ENCODE measurements around the gene HCFC1.

Gene HCFC1

DNA sequence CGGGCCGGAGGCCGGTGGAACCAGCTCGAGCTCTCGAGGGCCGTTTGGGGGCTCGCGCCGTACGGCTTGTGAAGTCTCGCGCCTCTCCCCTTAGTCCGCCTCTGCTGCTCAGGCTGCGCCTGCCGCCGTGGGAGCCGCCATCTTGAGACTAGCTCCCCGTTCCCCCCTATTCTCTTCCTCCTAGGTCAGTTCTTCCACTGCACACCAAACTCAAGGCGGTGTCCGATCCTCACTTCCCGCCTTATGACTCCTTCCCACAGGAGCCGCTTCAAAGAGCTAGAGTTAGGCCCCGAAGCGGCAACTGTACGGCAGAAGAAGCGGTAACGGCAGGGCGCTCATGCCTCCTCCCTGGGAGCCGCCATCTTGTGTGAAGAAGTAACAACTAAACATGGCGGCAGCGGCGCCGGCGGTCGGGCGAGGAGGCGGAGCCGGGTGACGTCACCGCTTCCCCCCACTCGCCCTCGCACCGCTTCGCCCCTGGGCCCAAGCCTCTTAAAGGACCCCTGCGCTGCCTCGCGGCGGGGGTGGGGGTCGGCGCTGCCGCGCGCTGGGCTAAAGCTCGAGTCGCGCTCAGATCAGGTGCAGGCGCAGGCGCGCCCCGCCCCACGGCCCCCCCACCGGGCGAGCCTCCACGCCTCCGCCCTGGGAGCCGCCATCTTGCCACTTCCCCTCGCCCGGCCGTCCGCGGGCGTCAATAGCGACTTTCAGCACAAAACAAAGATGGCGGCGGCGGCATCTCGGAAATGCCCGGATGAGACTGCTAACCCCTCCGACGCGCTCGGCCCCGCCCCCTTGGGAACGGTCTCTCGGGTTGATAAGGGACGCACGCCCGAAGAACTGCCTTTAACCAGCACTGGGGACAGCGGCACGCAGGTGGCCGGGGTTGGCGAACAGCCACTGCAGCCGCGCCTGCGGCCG lies at the start of gene HCFC1:
HCFC1 (minus strand) TSS at position 369 of the 918 bp plus-strand sequence. CDS start 978 bp downstream, outside the sequence.
- peak; percentile 96 for DNase-seq

- no peak for DNase-seq
These were observed 49.6 kb upstream of the HCFC1 start for GRCh38 chrX:154021131-154021611.

DNA sequence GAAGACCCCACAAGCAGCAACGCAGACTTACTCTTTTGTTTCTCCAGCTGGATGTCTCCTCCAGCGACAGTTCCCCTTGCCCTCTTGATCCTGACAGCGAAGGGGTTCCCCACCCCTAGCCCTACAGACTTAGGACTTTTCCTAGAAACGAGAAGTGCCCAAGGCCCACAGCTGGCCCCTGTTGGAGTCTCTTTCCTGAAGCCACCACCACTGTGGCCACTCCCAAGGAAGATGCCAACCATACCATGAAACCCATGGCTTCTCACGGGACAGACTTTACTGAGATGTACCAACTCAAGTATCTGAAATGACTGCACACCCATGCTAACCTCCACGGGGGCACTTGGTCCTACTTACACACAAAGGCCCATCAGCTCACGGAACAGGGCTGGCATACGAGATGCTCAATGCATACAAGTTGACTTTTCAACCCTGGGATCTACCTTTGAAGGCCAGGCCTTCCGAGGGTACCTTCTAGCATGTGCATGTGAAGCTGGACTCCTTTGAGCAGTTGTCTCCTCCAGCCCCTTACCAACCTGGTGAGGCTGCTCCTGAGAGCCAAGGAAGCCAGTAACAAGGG lies 49.0 kb upstream of the HCFC1 start:
- DNase-seq: no peak

GRCh38 chrX:154019633-154020528 lies 48.3 kb upstream of the HCFC1 start, which contains the start of gene IRAK1:
IRAK1 (minus strand) TSS chrX:154019902; CDS start chrX:154019812, 90 bp downstream.
- peak; percentile 62 for DNase-seq

GRCh38 chrX:154019061-154019621 lies 47.5 kb upstream of the HCFC1 start:
- no peak for DNase-seq

- no peak for DNase-seq
These were observed 47.0 kb upstream of the HCFC1 start for GRCh38 chrX:154018518-154019060.

DNA sequence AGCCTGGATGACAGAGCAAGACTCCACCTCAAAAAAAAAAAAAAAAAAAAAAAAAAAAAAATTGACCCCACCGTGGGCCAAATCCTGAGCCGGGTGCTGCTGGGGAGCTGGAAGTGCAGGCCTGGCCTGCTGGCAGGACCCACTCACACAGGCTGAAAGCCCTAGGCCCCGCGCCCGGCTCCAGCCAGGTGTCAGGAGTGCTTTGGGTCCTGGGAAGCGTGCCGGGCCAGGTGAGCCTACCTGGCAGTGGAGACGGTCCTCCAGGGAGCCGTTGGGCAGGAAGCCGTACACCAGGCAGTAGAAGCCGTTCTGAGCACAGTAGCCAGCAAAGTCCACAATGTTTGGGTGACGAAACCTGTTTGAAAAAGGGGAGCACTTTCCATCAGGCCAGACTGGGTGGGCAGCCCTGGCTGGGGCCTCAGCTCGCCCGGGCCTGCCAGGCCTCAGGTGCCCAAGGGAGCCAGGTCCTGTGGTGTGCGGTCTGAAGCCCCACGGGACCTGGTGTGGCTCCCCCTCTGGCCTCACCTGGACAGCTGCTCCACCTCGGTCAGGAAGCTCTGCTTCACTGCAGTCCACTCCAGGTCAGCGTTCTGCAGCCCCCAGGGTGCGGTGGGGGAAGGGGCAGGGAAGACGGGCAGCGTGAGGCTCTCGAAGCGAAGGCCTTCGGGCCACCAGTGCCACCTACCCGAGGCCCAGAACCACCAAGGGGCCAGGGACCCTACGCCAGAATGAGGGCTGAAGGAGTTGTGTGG lies 46.3 kb upstream of the HCFC1 start:
- no peak for DNase-seq

- no peak for DNase-seq
These were observed 44.9 kb upstream of the HCFC1 start for GRCh38 chrX:154016366-154017076.

GRCh38 chrX:154015581-154016264 lies 44.1 kb upstream of the HCFC1 start:
- DNase-seq: no peak

DNA sequence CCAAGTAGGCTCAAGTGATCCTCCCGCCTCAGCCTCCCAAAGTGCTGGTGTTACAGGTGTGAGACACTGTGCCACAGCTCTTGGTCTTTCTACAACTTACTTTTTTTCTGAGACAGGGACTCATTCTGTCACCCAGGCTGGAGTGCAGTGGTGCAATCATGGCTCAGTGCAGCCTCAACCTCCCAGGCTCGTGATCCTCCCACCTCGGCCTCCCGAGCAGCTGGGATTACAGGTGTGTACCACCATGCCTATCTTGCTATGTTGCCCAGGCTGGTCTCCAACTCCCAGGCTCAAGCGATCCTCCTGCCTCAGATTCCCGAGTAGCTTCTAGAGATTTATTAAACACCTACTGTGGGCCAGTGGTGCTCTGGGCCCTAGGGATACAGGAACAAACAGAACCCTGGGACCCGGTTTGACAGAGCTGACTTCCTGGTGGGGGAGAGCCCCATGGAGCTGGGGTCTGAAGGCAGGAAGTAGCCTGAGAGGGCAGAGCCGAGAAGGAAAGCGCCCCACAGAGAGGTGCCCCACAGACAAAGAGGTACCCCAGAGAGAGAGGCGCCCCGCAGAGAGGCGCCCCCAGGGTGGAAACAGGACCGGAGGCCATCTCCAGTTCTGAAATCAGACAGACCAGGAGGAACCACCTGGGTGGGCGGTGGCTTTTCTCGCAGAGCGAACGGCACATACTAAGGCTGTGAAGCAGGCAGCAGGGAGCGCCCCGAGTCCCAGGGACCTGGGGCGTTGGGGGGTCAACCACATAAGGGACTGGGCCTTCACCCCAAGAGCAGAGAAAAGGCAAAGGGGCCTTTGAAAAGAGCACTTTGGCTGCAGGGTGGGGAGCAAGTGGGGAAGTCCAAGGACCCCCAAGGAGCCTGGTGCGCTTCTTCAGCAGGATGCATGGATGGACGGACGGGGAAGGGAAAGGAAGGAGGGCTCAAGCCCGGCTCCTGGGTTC lies 43.1 kb upstream of the HCFC1 start:
- DNase-seq: no peak

GRCh38 chrX:154013614-154014360 lies 42.2 kb upstream of the HCFC1 start:
- peak; percentile 54 for DNase-seq

- DNase-seq: no peak
These were observed 41.4 kb upstream of the HCFC1 start for GRCh38 chrX:154013001-154013421.

DNA sequence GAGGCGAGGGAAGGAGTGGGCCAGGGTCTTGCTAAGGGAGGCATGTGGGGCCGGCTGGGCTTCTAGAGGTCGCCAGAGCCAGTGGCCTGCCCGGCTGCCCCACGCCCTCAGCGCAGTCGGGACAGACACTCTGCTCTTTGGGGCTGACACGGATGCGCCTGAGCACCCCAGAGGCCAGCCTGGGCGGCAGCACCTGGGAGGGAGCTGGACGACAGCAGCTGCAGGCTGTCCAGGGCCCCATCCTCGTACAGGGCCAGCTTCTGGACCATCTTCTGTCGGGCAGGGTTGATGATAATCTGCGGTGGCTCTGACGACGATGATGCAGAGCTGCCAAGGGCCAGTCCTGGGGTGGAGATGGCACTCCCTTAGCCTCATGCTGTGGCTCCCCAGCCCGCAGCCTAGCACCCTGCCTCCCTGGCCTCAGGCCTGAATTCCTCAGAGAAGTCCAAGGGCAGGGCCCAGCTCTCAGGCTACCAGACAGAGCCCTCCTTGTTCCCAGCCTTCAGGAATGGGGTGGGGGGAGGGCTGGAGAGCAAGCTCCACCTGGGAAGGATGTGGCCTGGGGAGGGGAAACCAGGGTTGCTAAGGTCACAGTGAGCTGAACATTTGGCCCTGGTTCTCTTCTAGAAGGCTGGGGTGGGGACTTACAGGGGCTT lies 40.8 kb upstream of the HCFC1 start:
- DNase-seq: no peak

- DNase-seq: no peak
These were observed 40.0 kb upstream of the HCFC1 start for GRCh38 chrX:154011376-154012335.

GRCh38 chrX:154010330-154011087 lies 38.9 kb upstream of the HCFC1 start:
- no peak for DNase-seq

DNA sequence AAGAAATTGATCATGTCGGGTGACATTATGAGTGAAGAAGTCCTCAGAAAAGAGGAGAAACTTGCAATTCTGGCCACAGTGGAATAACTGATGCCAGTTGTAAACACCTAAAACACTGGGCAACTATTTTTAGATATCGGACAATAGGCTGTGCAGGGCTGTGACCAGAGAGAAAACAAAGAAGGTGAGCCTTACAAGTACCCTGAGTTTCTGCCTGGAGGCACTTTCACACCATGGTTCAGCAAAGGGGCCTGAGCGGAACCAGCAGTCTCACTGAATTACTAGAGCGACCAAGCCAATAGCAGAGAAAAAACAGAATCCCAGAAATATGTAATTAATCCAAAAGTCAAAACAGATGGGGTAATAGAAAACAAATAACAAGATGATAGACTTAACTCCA lies 36.9 kb upstream of the HCFC1 start:
- DNase-seq: no peak
